ENCODE data around the gene RWDD4. TPM values are rescaled to one million over a fixed set of nuclear protein-coding genes. Genes with fewer than 3 reads are reported as not detected.

The RWDD4 gene
- total RNA-seq (2012; rRNA removed) (8.8 and 22.2 TPM in 2 replicates), polyA plus RNA-seq (2012; rRNA removed) (7.3 and 8.5 TPM in 2 replicates), Bru-seq, nascent RNA (percentile 64 among the genes with signal in this experiment), BruChase-seq, experiment 1, labeled RNA remaining after a 6-hour chase (percentile 75 among the genes with signal in this experiment), BruChase-seq, experiment 2, labeled RNA remaining after a 2-hour chase (percentile 68 among the genes with signal in this experiment)
- 3.1 and 4.3 TPM in 2 replicates for polyA plus RNA-seq (2012; cell fraction: cytosol; rRNA removed)
- 1.0 and 2.6 TPM in 2 replicates for polyA plus RNA-seq (2012; cell fraction: nucleus; rRNA removed; ENCODE audit: low replicate concordance)
- long read RNA-seq, transcript RWDD4-202 (7 exons, 2,590 nt): major isoform, 31 of 45 reads
- long read RNA-seq, partial matches to known transcripts: 2 of 45 reads
- long read RNA-seq, other reads (novel, unspliced or antisense): 12 of 45 reads

GRCh38 chr4:183659029-183659871 is at the start of gene RWDD4, which contains the start of gene TRAPPC11:
Gene RWDD4, minus strand, starts transcription at chr4:183659185. Its CDS starts 233 bp downstream, at chr4:183658952.
Gene TRAPPC11, plus strand, starts transcription at chr4:183659293. Its CDS starts 4,575 bp downstream, at chr4:183663868.
- peak within 1 kb of the TSS; percentile 97 for H3K23ac ChIP-seq (ENCODE audit: low read depth, low read length)
- WGBS, 2 experiments (ENCODE audit: extremely low coverage in 2 of 2, insufficient read length in 1 of 2): 6% methylated on average over 8 of the region's 63 CpGs; no CpG with 5 or more reads in 1 of the 2 experiments
- H3K27ac ChIP-seq (ENCODE audit: insufficient read depth, low read length): peak within 1 kb of the TSS; percentile 79
- H3K9me3 ChIP-seq (ENCODE audit: control insufficient read depth, insufficient read depth, low read length): no peaks in the 10 kb centered on the region
- no peaks in the 10 kb centered on the region for H3K27me3 ChIP-seq (ENCODE audit: control insufficient read depth, insufficient read depth, low read length)
- peak within 1 kb of the TSS; percentile 87 for H3K14ac ChIP-seq (replicated peaks; ENCODE audit: low read depth, low read length)
- ChIA-PET CTCF (interaction anchor here (0.6 kb wide), 1 partner anchor 54 kb away, joined by 6 read pairs; no protein-coding TSS in a partner anchor), POLR2A (ENCODE audit: unreplicated experiment) (no interaction called here)
- no peaks in the 10 kb centered on the region for H4K20me1 ChIP-seq (ENCODE audit: insufficient read depth, low read length)
- H2BK15ac ChIP-seq (ENCODE audit: low read depth, low read length): no peak within 1 kb of the TSS
- peaks cover 3% of the 10 kb centered on the region for H3K36me3 ChIP-seq (ENCODE audit: control insufficient read depth, insufficient read depth, low read length)
- intact Hi-C loops (cut with micrococcal nuclease): loop anchor here (1.0 kb wide), 2 partner anchors 155 to 187 kb away; no protein-coding TSS in a partner anchor
- H2AK5ac ChIP-seq (ENCODE audit: low read depth, low read length): peak within 1 kb of the TSS; percentile 30
- H2BK120ac ChIP-seq (ENCODE audit: low read depth, low read length): peak within 1 kb of the TSS; percentile 29
- peak within 1 kb of the TSS; percentile 69 for H3K4ac ChIP-seq (ENCODE audit: low read depth, low read length)
- BruUV-seq (replicated peaks): no TSS peak
- peak within 1 kb of the TSS; percentile 81 for H3K56ac ChIP-seq (ENCODE audit: extremely low read depth, insufficient read depth, low read length)
- in situ Hi-C loops (cut with MboI; ENCODE audit: low sequenced_read_pairs): no loop called here
- dilution Hi-C loops (cut with HindIII; ENCODE audit: low sequenced_read_pairs, unreplicated experiment): no loop called here
- peak within 1 kb of the TSS; percentile 25; the same call in 1 of the 2 replicates for H3K18ac ChIP-seq (ENCODE audit: low read depth, low read length)
- H2AFZ ChIP-seq (replicated peaks; ENCODE audit: low read length, poor library complexity): peak within 1 kb of the TSS; percentile 93
- H4K91ac ChIP-seq (ENCODE audit: insufficient read depth, low read depth, low read length): no peak within 1 kb of the TSS; the same call in 1 of the 2 replicates
- H2BK5ac ChIP-seq (ENCODE audit: low read depth, low read length, poor library complexity, severe bottlenecking): peak within 1 kb of the TSS; percentile 66
- H3K4me2 ChIP-seq (ENCODE audit: low read depth, low read length): peak within 1 kb of the TSS; percentile 96
- peak within 1 kb of the TSS; percentile 56 to 83 for H4K8ac ChIP-seq (ENCODE audit: low read depth in 2 of 2, low read length in 2 of 2)
- peak within 1 kb of the TSS; percentile 98 for H3K4me3 ChIP-seq (ENCODE audit: insufficient read depth, low read depth, low read length)
- H3K79me1 ChIP-seq (ENCODE audit: low read depth in 1 of 2, low read length in 2 of 2): peaks cover 18 to 36% of the 10 kb centered on the region in 2 experiments
- peak within 1 kb of the TSS; percentile 57; the same call in 1 of the 2 replicates for H4K5ac ChIP-seq (ENCODE audit: low read depth, low read length)
- ATAC-seq (ENCODE audit: low read depth): peak; percentile 99
- peak; percentile 99 for DNase-seq
- H3K9me1 ChIP-seq (ENCODE audit: insufficient read depth, low read length): no peaks in the 10 kb centered on the region
- peak within 1 kb of the TSS; percentile 99 for H3K9ac ChIP-seq (ENCODE audit: low read depth, low read length)
- no peak within 1 kb of the TSS for H2BK20ac ChIP-seq (ENCODE audit: low read depth, low read length)
- H3K4me1 ChIP-seq (ENCODE audit: control insufficient read depth, insufficient read depth, low read length): no peaks in the 10 kb centered on the region; the same call in 1 of the 2 replicates
- H2AK9ac ChIP-seq (replicated peaks; ENCODE audit: low read depth, low read length, poor library complexity): peak within 1 kb of the TSS; percentile 90
- TF ChIP-seq MXI1 (IDR thresholded peaks at IDR 0.05; ENCODE audit: borderline replicate concordance, low read depth, low read length) (no peak), MAZ (IDR thresholded peaks at IDR 0.05; ENCODE audit: borderline replicate concordance, low read depth, low read length) (peak; percentile 12; the same call in 1 of the 2 replicates), CHD1 (IDR thresholded peaks at IDR 0.05; ENCODE audit: low read depth, low read length) (no peak), USF2 (IDR thresholded peaks at IDR 0.05; ENCODE audit: low read depth, low read length) (no peak), CTCF (conservative IDR thresholded peaks at IDR 0.05; ENCODE audit: low read depth, low read length) (0 out of 2 replicates have a peak, but pooled peaks have one; percentile 21), SMC3 (IDR thresholded peaks at IDR 0.05; ENCODE audit: low read depth, low read length) (no peak), MAFK (IDR thresholded peaks at IDR 0.05; ENCODE audit: low read depth, low read length) (no peak), FOS (IDR thresholded peaks at IDR 0.05; ENCODE audit: low read depth, low read length) (peak; percentile 9; the same call in 1 of the 2 replicates), CEBPB (IDR thresholded peaks at IDR 0.05; ENCODE audit: low read depth, low read length) (peak; percentile 86)
